GM12892 (cell line): ENCODE results near the gene VIPAS39.

Source experiments
- DNase-seq: peaks from one replicate; pipeline ENCODE4 v3.0.0; 2011; ENCODE audit not compliant: insufficient read length
- FAIRE-seq: peaks from 2 replicates; lab custom pipeline; 2011; peaks lifted over from hg19 to GRCh38; lab: Jason Lieb, UNC
- POLR2A ChIP-seq: IDR thresholded peaks from 2 replicates; pipeline ENCODE4 v1.6.1; 2011; ENCODE audit warnings: low read depth, low read length, control low read depth
- POLR2AphosphoS5 ChIP-seq: IDR thresholded peaks from 2 replicates; pipeline ENCODE4 v1.6.1; 2011; ENCODE audit warnings: low read depth, low read length, control low read depth
- TAF1 ChIP-seq: IDR thresholded peaks from 2 replicates; pipeline ENCODE4 v1.6.1; 2011; ENCODE audit warnings: low read depth, mild to moderate bottlenecking, control low read depth, low read length, borderline replicate concordance

The VIPAS39 gene

GRCh38 chr14:77377502-77377844 lies 79.9 kb downstream of the VIPAS39 start:
- no peak for TF ChIP-seq POLR2AphosphoS5
- no peak for TF ChIP-seq POLR2A
- no peak for TF ChIP-seq TAF1
- DNase-seq (no peak), FAIRE-seq (no peak)

- peak; percentile 83 for DNase-seq
- TF ChIP-seq POLR2A (peak; percentile 39; the same call in 1 of the 2 replicates), POLR2AphosphoS5 (0 out of 2 replicates have a peak, but pooled peaks have one; percentile 52), TAF1 (peak; percentile 50; the same call in 1 of the 2 replicates)
- peak; percentile 93 for FAIRE-seq
Observed at GRCh38 chr14:77376771-77377501, 80.5 kb downstream of the VIPAS39 start, which contains the start of the genes SAMD15 and TMED8. SAMD15 (plus strand) TSS chr14:77377379; CDS start chr14:77377419, 40 bp downstream. TMED8 (minus strand) TSS chr14:77377094; CDS start chr14:77377053, 41 bp downstream.
